Peyer's patch (tissue), 4 donors: ENCODE results near the gene EZH1. TPM values are rescaled to one million over a fixed set of nuclear protein-coding genes. Genes with fewer than 3 reads are reported as not detected.
"Not testable (repeated sequence)": the region's sequence is repeated elsewhere in the genome, so short reads cannot be mapped to it uniquely, and the experiment has no call there.

Experiments
- DNase-seq, 3 donors: peaks; one replicate each; pipeline ENCODE4 v3.0.0-alpha.2; 2017 to 2019
- H3K27ac ChIP-seq, 4 donors: fragments of 200-600 bp; sonication (generic); one replicate each; pipeline ENCODE4 v1.5.1; 2016 to 2019
- H3K27me3 ChIP-seq, 2 donors: fragments of 200-600 bp; sonication (generic); one replicate each; pipeline ENCODE4 v1.5.1; 2019
- H3K36me3 ChIP-seq, 3 donors: fragments of 200-600 bp; sonication (generic); one replicate each; pipeline ENCODE4 v1.5.1; 2016 to 2019
- H3K4me1 ChIP-seq, 4 donors: fragments of 200-600 bp; sonication (generic); one replicate each; pipeline ENCODE4 v1.5.1; 2016 to 2019
- H3K4me3 ChIP-seq, 4 donors: fragments of 200-600 bp; sonication (generic); 1 replicate in 3 of 4; 2 replicates in 1 of 4; pipeline ENCODE4 v1.5.1; 2016 to 2019; ENCODE audit warnings: mild to moderate bottlenecking in 1 of 4
- H3K9me3 ChIP-seq, 4 donors: fragments of 200-600 bp; sonication (generic); one replicate each; pipeline ENCODE4 v1.5.1; 2016 to 2019; ENCODE audit warnings: mild to moderate bottlenecking in 1 of 4
- CTCF ChIP-seq, 6 experiments: fragments of 450-650 bp in 4 of 6; fragments of 200-600 bp in 2 of 6; sonication (generic) in 1 of 6; IDR thresholded peaks; one replicate each; pipeline ENCODE4 v1.5.1; 2017 to 2019; ENCODE audit warnings: antibody characterized with exemption in 6 of 6, mild to moderate bottlenecking in 3 of 6, moderate library complexity in 1 of 6
- POLR2A ChIP-seq, 2 donors: fragments of 450-650 bp; IDR thresholded peaks; one replicate each; pipeline ENCODE4 v1.5.1; 2017; ENCODE audit warnings: antibody characterized with exemption in 2 of 2, mild to moderate bottlenecking in 2 of 2, moderate library complexity in 2 of 2
- total RNA-seq, 4 donors: library from RNA; depleted of rRNA; stranded (reverse); fragments of >200 nt; gene quantifications; one replicate each; pipeline ENCODE4 v1.1.0, GENCODE V29; 2016

The EZH1 gene
- total RNA-seq, 4 donors from 2014 or later: 33.5 to 120 (median 64.4) TPM

GRCh38 chr17:42744283-42744805 lies 496 bp downstream of the EZH1 start:
- H3K27ac ChIP-seq: peak overlapping the region; percentile 86 to 95 (median 94)
- peaks cover 0 to 12% (median 1%) of the 10 kb centered on the region in 4 donors for H3K4me1 ChIP-seq
- TF ChIP-seq CTCF (IDR thresholded peaks at IDR 0.05): no peak
- no peak for TF ChIP-seq POLR2A (IDR thresholded peaks at IDR 0.05)
- no peaks in the 10 kb centered on the region for H3K36me3 ChIP-seq
- H3K27me3 ChIP-seq: no peaks in the 10 kb centered on the region
- peak overlapping the region; percentile 66 to 83 (median 76) for H3K4me3 ChIP-seq
- peak; percentile 57 to 87 (median 87) for DNase-seq
- no peaks in the 10 kb centered on the region for H3K9me3 ChIP-seq

- peak overlapping the region; percentile 66 to 83 (median 76) for H3K4me3 ChIP-seq
- peaks cover 0 to 12% (median 1%) of the 10 kb centered on the region in 4 donors for H3K4me1 ChIP-seq
- peak overlapping the region; percentile 86 to 95 (median 94) for H3K27ac ChIP-seq
- H3K9me3 ChIP-seq: no peaks in the 10 kb centered on the region
- no peaks in the 10 kb centered on the region for H3K36me3 ChIP-seq
- DNase-seq: no peak
- H3K27me3 ChIP-seq: no peaks in the 10 kb centered on the region
- TF ChIP-seq CTCF (IDR thresholded peaks at IDR 0.05) (peak in 1 of 6 experiments; percentile 3), POLR2A (IDR thresholded peaks at IDR 0.05) (no peak)
These were observed 1.1 kb downstream of the EZH1 start for GRCh38 chr17:42743595-42744282.

- not testable (repeated sequence) for H3K9me3 ChIP-seq, H3K27me3 ChIP-seq, H3K36me3 ChIP-seq, DNase-seq, H3K4me3 ChIP-seq, H3K27ac ChIP-seq
- H3K4me1 ChIP-seq: peaks cover 0 to 12% (median 1%) of the 10 kb centered on the region in 4 donors
These were observed 1.9 kb downstream of the EZH1 start for GRCh38 chr17:42742916-42743315.

- Histone ChIP-seq H3K36me3 (no peaks in the 10 kb centered on the region), H3K27me3 (no peaks in the 10 kb centered on the region), H3K27ac (no peak overlapping the region), H3K9me3 (no peaks in the 10 kb centered on the region), H3K4me1 (peaks cover 0 to 12% (median 1%) of the 10 kb centered on the region in 4 donors), H3K4me3 (no peak overlapping the region)
- no peak for DNase-seq
- TF ChIP-seq CTCF (IDR thresholded peaks at IDR 0.05) (no peak), POLR2A (IDR thresholded peaks at IDR 0.05) (no peak)
These were observed 4.1 kb downstream of the EZH1 start for GRCh38 chr17:42740699-42741098.

- H3K4me1 ChIP-seq: no peaks in the 10 kb centered on the region
- H3K27ac ChIP-seq: no peak overlapping the region
- H3K36me3 ChIP-seq: peaks cover 0 to 95% (median 0%) of the 10 kb centered on the region in 3 donors
- H3K4me3 ChIP-seq: no peak overlapping the region
- no peaks in the 10 kb centered on the region for H3K9me3 ChIP-seq
- DNase-seq: no peak
- TF ChIP-seq POLR2A (IDR thresholded peaks at IDR 0.05): no peak
- no peak for TF ChIP-seq CTCF (IDR thresholded peaks at IDR 0.05)
- H3K27me3 ChIP-seq: no peaks in the 10 kb centered on the region
These were observed 19.7 kb downstream of the EZH1 start for GRCh38 chr17:42725143-42725542.

- H3K36me3 ChIP-seq: peaks cover 0 to 98% (median 0%) of the 10 kb centered on the region in 3 donors
- DNase-seq: no peak
- no peak for TF ChIP-seq CTCF (IDR thresholded peaks at IDR 0.05)
- no peak for TF ChIP-seq POLR2A (IDR thresholded peaks at IDR 0.05)
- no peaks in the 10 kb centered on the region for H3K27me3 ChIP-seq
- no peak overlapping the region for H3K4me3 ChIP-seq
- no peak overlapping the region for H3K27ac ChIP-seq
- no peaks in the 10 kb centered on the region for H3K4me1 ChIP-seq
- no peaks in the 10 kb centered on the region for H3K9me3 ChIP-seq
These were observed 21.2 kb downstream of the EZH1 start for GRCh38 chr17:42723636-42724035.
